SU-DHL-6 (cell line): ENCODE results near the gene FATE1.

Experiments used
- H2AFZ ChIP-seq: fragments of 200-600 bp; sonication (generic); 2 replicates; pipeline ENCODE4 v1.6.1; 2014; ENCODE audit warnings: low read depth, mild to moderate bottlenecking, moderate library complexity, mixed read lengths, antibody characterized with exemption, low read length; ENCODE audit not compliant: severe bottlenecking
- H3F3A ChIP-seq: fragments of 200-600 bp; shearing (Covaris generic); 2 replicates; pipeline ENCODE4 v1.6.0; 2016; ENCODE audit warnings: antibody characterized with exemption, mild to moderate bottlenecking; ENCODE audit not compliant: insufficient read depth
- H3K27ac ChIP-seq: fragments of 200-600 bp; sonication (generic); 2 replicates; pipeline ENCODE4 v1.5.1; 2016; ENCODE audit warnings: low read depth, mild to moderate bottlenecking, low read length, moderate library complexity, mixed read lengths
- H3K27me3 ChIP-seq: fragments of 200-600 bp; sonication (generic), shearing (Covaris generic); 2 replicates; pipeline ENCODE4 v1.6.0; 2014; ENCODE audit warnings: mild to moderate bottlenecking, low read length
- H3K36me3 ChIP-seq: fragments of 200-600 bp; sonication (generic); 2 replicates; pipeline ENCODE4 v1.6.1; 2014; ENCODE audit warnings: mild to moderate bottlenecking, low read length, mixed read lengths
- H3K4me2 ChIP-seq: fragments of 300-600, 200-600 bp; shearing (Covaris generic), sonication (generic); 2 replicates; pipeline ENCODE4 v1.6.0; 2014; ENCODE audit warnings: low read length, low read depth, mild to moderate bottlenecking; ENCODE audit not compliant: poor library complexity, severe bottlenecking
- H3K4me3 ChIP-seq: fragments of 200-600 bp; sonication (generic); 2 replicates; pipeline ENCODE4 v1.5.1; 2014; ENCODE audit warnings: antibody characterized with exemption, low read length, mild to moderate bottlenecking, mixed read lengths; ENCODE audit not compliant: insufficient read depth, poor library complexity, severe bottlenecking
- H3K79me2 ChIP-seq: fragments of 200-600 bp; sonication (generic); 2 replicates; pipeline ENCODE4 v1.6.1; 2014; ENCODE audit warnings: mild to moderate bottlenecking, low read length, moderate library complexity; ENCODE audit not compliant: insufficient read depth
- H3K9ac ChIP-seq: fragments of 200-600 bp; sonication (generic); 2 replicates; pipeline ENCODE4 v1.7.0; 2014; ENCODE audit warnings: mild to moderate bottlenecking, low read length
- H3K9me2 ChIP-seq: fragments of 200-600 bp; sonication (generic); replicated peaks from 2 replicates; pipeline ENCODE4 v1.6.1; 2014; ENCODE audit warnings: low read length; ENCODE audit not compliant: insufficient read depth
- H3K9me3 ChIP-seq: fragments of 200-600 bp; sonication (generic); 2 replicates; pipeline ENCODE4 v1.6.1; 2014; ENCODE audit warnings: low read length, mixed read lengths; ENCODE audit not compliant: insufficient read depth
- H4K20me1 ChIP-seq: fragments of 200-600 bp; sonication (generic); 2 replicates; pipeline ENCODE4 v1.6.1; 2014; ENCODE audit warnings: low read depth, mild to moderate bottlenecking, antibody characterized with exemption, low read length, moderate library complexity, mixed read lengths
- CTCF ChIP-seq: fragments of 200-600 bp; sonication (generic); IDR thresholded peaks from one replicate; pipeline ENCODE4 v1.5.1; 2017; ENCODE audit warnings: antibody characterized with exemption, mild to moderate bottlenecking, low read length, moderate library complexity; ENCODE audit not compliant: insufficient read depth, poor library complexity, severe bottlenecking
- EZH2phosphoT487 ChIP-seq: fragments of 200-600 bp; sonication (generic), shearing (Covaris generic); conservative IDR thresholded peaks from 2 replicates; pipeline ENCODE4 v1.6.1; 2018; ENCODE audit warnings: mild to moderate bottlenecking, antibody characterized with exemption, low read length, moderate library complexity, mixed read lengths

Gene FATE1

DNA sequence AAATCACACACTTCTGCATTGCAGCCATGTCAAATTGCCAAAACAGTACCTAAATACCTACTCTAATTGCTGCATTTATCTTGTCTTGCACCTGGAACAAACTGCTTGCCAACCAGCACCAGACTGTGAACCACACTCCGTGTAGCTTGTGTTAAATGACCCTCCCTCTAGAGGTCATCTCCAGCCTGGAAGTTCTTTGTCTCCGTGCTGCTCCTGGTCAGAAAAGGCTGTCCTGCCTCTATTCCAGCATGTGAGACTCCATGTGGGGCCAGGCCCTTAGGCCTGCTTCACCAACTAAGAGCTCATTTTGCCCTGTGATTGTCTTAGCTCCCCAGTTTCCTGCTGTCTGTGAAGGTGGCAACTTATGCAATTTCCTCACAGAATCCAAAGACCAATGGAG lies 47.0 kb downstream of the FATE1 start:
- Histone ChIP-seq H3K9me3 (no peaks in the 10 kb centered on the region), H3K4me3 (no peak overlapping the region), H3K36me3 (no peaks in the 10 kb centered on the region), H3K27ac (no peak overlapping the region), H3K79me2 (no peaks in the 10 kb centered on the region), H3K27me3 (no peaks in the 10 kb centered on the region), H3F3A (no peaks in the 10 kb centered on the region), H2AFZ (no peak overlapping the region), H3K9me2 (no peaks in the 10 kb centered on the region), H3K9ac (no peak overlapping the region), H4K20me1 (no peaks in the 10 kb centered on the region), H3K4me2 (no peak overlapping the region)
- no peak for TF ChIP-seq EZH2phosphoT487
- TF ChIP-seq CTCF, result no peak

GRCh38 chrX:151763711-151764110 lies 47.9 kb downstream of the FATE1 start:
- Histone ChIP-seq H3K27me3 (no peaks in the 10 kb centered on the region), H4K20me1 (no peaks in the 10 kb centered on the region), H3K36me3 (no peaks in the 10 kb centered on the region), H3K9me3 (no peaks in the 10 kb centered on the region), H3K9me2 (no peaks in the 10 kb centered on the region), H3K4me2 (no peak overlapping the region), H3K4me3 (no peak overlapping the region), H3K9ac (no peak overlapping the region), H3K79me2 (no peaks in the 10 kb centered on the region), H3F3A (no peaks in the 10 kb centered on the region), H3K27ac (no peak overlapping the region), H2AFZ (no peak overlapping the region)
- TF ChIP-seq EZH2phosphoT487 (no peak), CTCF (no peak)

GRCh38 chrX:151765026-151765425 lies 49.2 kb downstream of the FATE1 start:
- Histone ChIP-seq H3K36me3 (no peaks in the 10 kb centered on the region), H3K9me3 (no peaks in the 10 kb centered on the region), H3K4me2 (no peak overlapping the region), H3K79me2 (no peaks in the 10 kb centered on the region), H3K9me2 (no peaks in the 10 kb centered on the region), H3F3A (no peaks in the 10 kb centered on the region), H3K27me3 (no peaks in the 10 kb centered on the region), H4K20me1 (no peaks in the 10 kb centered on the region), H3K9ac (no peak overlapping the region), H3K27ac (no peak overlapping the region), H2AFZ (no peak overlapping the region), H3K4me3 (no peak overlapping the region)
- TF ChIP-seq CTCF, result no peak

DNA sequence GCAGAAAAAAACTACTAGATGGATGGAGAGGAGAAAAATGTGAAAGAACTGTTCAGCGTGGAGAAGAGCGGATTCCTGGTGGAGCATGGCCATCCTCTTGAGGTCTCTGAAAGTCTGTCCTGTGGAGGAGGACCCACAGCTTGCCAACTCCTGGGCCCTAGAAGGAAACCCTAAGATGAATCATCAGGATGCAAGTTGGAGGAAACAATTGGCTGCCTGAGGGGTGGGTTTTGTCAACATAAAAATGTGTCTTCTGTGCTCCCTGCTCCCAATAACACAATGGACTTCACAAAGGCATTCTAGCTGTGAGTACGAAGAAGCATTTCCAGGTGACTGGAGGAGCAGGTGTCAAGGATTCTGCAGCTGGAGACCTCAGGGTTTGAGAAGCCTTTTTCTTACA lies 55.9 kb downstream of the FATE1 start:
- no peak overlapping the region for H3K4me3 ChIP-seq
- no peak overlapping the region for H3K27ac ChIP-seq
- no peaks in the 10 kb centered on the region for H3F3A ChIP-seq
- H3K27me3 ChIP-seq, result no peaks in the 10 kb centered on the region
- no peak overlapping the region for H3K4me2 ChIP-seq
- H3K9me2 ChIP-seq, result no peaks in the 10 kb centered on the region
- H3K9ac ChIP-seq, result no peak overlapping the region
- no peaks in the 10 kb centered on the region for H4K20me1 ChIP-seq
- H3K36me3 ChIP-seq, result no peaks in the 10 kb centered on the region
- TF ChIP-seq EZH2phosphoT487 (no peak), CTCF (no peak)
- no peaks in the 10 kb centered on the region for H3K79me2 ChIP-seq
- no peak overlapping the region for H2AFZ ChIP-seq
- no peaks in the 10 kb centered on the region for H3K9me3 ChIP-seq
